A549 (cell line): ENCODE results near the gene BMPER.

Source experiments
- CTCF ChIP-seq: fragments of >200 bp; sonication (Bioruptor Twin); formaldehyde crosslinking; IDR thresholded peaks from 3 replicates; pipeline ENCODE4 v1.5.1; 2016
- MAX ChIP-seq: IDR thresholded peaks from 2 replicates; pipeline ENCODE4 v1.6.1; 2012
- PBX3 ChIP-seq: IDR thresholded peaks from 2 replicates; pipeline ENCODE4 v1.6.1; 2012
- REST ChIP-seq: fragments of 200-600 bp; sonication (generic); IDR thresholded peaks from 2 replicates; pipeline ENCODE4 v1.6.1; 2016; ENCODE audit warnings: antibody characterized with exemption, mild to moderate bottlenecking, moderate library complexity
- ZSCAN20 ChIP-seq: fragments of 250-450 bp; sonication (Bioruptor Pico); IDR thresholded peaks from 2 replicates; pipeline ENCODE4 v1.8.0; 2022; ENCODE audit warnings: mild to moderate bottlenecking, moderate library complexity

- TF ChIP-seq CTCF (no peak), PBX3 (no peak), MAX (no peak), REST (no peak), ZSCAN20 (CRISPR knock-in tag) (no peak)
Observed at GRCh38 chr7:34016876-34017275, 111.5 kb downstream of the BMPER start.
